Testis (tissue), 2 donors: ENCODE measurements around the gene PTH2.

ENCODE experiments used
- CTCF ChIP-seq, 3 experiments: fragments of 450-650 bp in 2 of 3; fragments of 200-600 bp in 1 of 3; sonication (generic) in 1 of 3; IDR thresholded peaks; one replicate each; pipeline ENCODE4 v1.5.1; 2016 to 2019; ENCODE audit warnings: antibody characterized with exemption in 3 of 3, mild to moderate bottlenecking in 2 of 3, moderate library complexity in 1 of 3
- POLR2A ChIP-seq: fragments of 450-650 bp; IDR thresholded peaks from one replicate; pipeline ENCODE4 v1.6.1; 2017; ENCODE audit warnings: antibody characterized with exemption, mild to moderate bottlenecking, moderate library complexity

- no peak for TF ChIP-seq CTCF (IDR thresholded peaks at IDR 0.05)
- no peak for TF ChIP-seq POLR2A
These were observed 25.2 kb upstream of the PTH2 start for GRCh38 chr19:49448432-49448786.
